CMK (cell line): ENCODE results near the gene CNTN2.

Experiments used
- DNase-seq: peaks from one replicate; pipeline ENCODE4 v3.0.0-alpha.2; 2010; ENCODE audit warnings: low read depth

Gene CNTN2

GRCh38 chr1:205122489-205122882, 79.5 kb downstream of the CNTN2 start:
- DNase-seq = no peak

- DNase-seq = no peak
Observed at GRCh38 chr1:205124726-205125125, 81.7 kb downstream of the CNTN2 start.

- DNase-seq = no peak
Observed at GRCh38 chr1:205127646-205128045, 84.6 kb downstream of the CNTN2 start.
